ENCODE results near the gene POLR1C. TPM values are rescaled to one million over a fixed set of nuclear protein-coding genes. Genes with fewer than 3 reads are reported as not detected.

The POLR1C gene
- total RNA-seq, 1 donor from 2014 or later, result 28.5 TPM

GRCh38 chr6:43477235-43478007 lies 39.5 kb upstream of the POLR1C start, which contains the start of gene TJAP1:
TSS of gene TJAP1 (plus strand) at chr6:43477570. CDS start at chr6:43499002, 21,432 bp downstream.
- H3K9me3 ChIP-seq, result no peaks in the 10 kb centered on the region
- ATAC-seq, result peak; percentile 100

GRCh38 chr6:43478008-43478372 lies 38.9 kb upstream of the POLR1C start:
- H3K9me3 ChIP-seq, result no peaks in the 10 kb centered on the region
- intact Hi-C loops (cut with DNase I), result no loop called here
- TF ChIP-seq, protein P1, sequence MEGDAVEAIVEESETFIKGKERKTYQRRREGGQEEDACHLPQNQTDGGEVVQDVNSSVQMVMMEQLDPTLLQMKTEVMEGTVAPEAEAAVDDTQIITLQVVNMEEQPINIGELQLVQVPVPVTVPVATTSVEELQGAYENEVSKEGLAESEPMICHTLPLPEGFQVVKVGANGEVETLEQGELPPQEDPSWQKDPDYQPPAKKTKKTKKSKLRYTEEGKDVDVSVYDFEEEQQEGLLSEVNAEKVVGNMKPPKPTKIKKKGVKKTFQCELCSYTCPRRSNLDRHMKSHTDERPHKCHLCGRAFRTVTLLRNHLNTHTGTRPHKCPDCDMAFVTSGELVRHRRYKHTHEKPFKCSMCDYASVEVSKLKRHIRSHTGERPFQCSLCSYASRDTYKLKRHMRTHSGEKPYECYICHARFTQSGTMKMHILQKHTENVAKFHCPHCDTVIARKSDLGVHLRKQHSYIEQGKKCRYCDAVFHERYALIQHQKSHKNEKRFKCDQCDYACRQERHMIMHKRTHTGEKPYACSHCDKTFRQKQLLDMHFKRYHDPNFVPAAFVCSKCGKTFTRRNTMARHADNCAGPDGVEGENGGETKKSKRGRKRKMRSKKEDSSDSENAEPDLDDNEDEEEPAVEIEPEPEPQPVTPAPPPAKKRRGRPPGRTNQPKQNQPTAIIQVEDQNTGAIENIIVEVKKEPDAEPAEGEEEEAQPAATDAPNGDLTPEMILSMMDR (IDR thresholded peaks at IDR 0.05), result no peak
- no peak for DNase-seq
- ATAC-seq, result no peak
- peak overlapping the region; percentile 86 for H3K4me3 ChIP-seq
- peaks cover 11% of the 10 kb centered on the region for H3K4me1 ChIP-seq
- no peaks in the 10 kb centered on the region for H3K36me3 ChIP-seq
- no peaks in the 10 kb centered on the region for H3K27me3 ChIP-seq
- peak overlapping the region; percentile 87 for H3K27ac ChIP-seq

More at GRCh38 chr6:43477235-43478007, 39.5 kb upstream of the POLR1C start, which contains the start of gene TJAP1:
- TF ChIP-seq, protein P1 (IDR thresholded peaks at IDR 0.05), result no peak
- H3K4me3 ChIP-seq, result peak within 1 kb of the TSS; percentile 86
- intact Hi-C loops (cut with DNase I), result no loop called here
- peaks cover 11% of the 10 kb centered on the region for H3K4me1 ChIP-seq
- no peaks in the 10 kb centered on the region for H3K36me3 ChIP-seq
- peak within 1 kb of the TSS; percentile 87 for H3K27ac ChIP-seq
- peak; percentile 96 for DNase-seq
- no peaks in the 10 kb centered on the region for H3K27me3 ChIP-seq

GRCh38 chr6:43481075-43481474 lies 35.8 kb upstream of the POLR1C start:
- no peak overlapping the region for H3K4me3 ChIP-seq
- peaks cover 7% of the 10 kb centered on the region for H3K36me3 ChIP-seq
- no peak for ATAC-seq
- intact Hi-C loops (cut with DNase I), result no loop called here
- no peak for DNase-seq
- H3K4me1 ChIP-seq, result peaks cover 11% of the 10 kb centered on the region
- TF ChIP-seq, protein P1 (IDR thresholded peaks at IDR 0.05), result no peak
- H3K27me3 ChIP-seq, result no peaks in the 10 kb centered on the region
- no peak overlapping the region for H3K27ac ChIP-seq
- no peaks in the 10 kb centered on the region for H3K9me3 ChIP-seq

- no peak for ATAC-seq
These were observed 35.2 kb upstream of the POLR1C start for GRCh38 chr6:43481591-43482236.

DNA sequence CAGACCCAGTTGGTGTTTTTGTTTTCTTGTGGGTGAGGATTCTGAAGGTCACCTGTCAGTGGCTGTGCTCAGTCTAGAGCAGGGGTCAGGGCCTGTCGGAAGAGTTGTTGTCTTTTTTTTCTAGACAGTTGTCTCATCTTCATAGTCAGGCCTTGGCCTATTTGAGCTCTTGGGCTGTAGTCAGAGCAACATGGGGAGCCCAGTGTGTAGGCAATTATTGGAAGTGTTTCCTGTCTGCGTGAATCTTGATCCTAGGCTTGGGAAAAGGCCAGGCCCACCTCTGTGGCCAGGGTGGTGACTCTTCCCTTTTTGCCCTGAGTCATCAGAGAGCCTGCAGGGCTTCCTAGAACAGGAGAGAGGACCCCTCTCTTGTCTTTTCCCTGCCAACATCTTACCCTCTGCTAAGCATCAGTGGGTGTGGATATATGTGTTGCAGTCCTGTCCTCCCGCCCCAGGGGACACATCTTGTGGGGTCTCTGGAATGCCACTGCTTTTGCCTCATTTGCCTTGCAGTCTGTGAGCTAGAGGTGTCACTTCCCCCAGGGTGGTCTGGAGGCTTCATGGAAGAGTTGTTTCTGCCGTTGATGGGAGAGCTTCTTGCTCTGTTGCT lies 28.1 kb upstream of the POLR1C start:
- no peak for ATAC-seq
- H3K27ac ChIP-seq, result no peak overlapping the region

More at GRCh38 chr6:43481591-43482236, 35.2 kb upstream of the POLR1C start:
- H3K4me3 ChIP-seq, result no peak overlapping the region
- H3K36me3 ChIP-seq, result peaks cover 14% of the 10 kb centered on the region
- intact Hi-C loops (cut with DNase I), result no loop called here
- H3K4me1 ChIP-seq, result peaks cover 11% of the 10 kb centered on the region
- DNase-seq, result no peak
- H3K27me3 ChIP-seq, result no peaks in the 10 kb centered on the region
- no peaks in the 10 kb centered on the region for H3K9me3 ChIP-seq
- H3K27ac ChIP-seq, result no peak overlapping the region
- TF ChIP-seq, protein P1 (IDR thresholded peaks at IDR 0.05), result no peak

More for the DNA sequence above, 28.1 kb upstream of the POLR1C start:
- intact Hi-C loops (cut with DNase I), result no loop called here
- no peak for DNase-seq
- H3K36me3 ChIP-seq, result peaks cover 15% of the 10 kb centered on the region
- no peaks in the 10 kb centered on the region for H3K9me3 ChIP-seq
- H3K27me3 ChIP-seq, result no peaks in the 10 kb centered on the region
- peaks cover 15% of the 10 kb centered on the region for H3K4me1 ChIP-seq
- no peak overlapping the region for H3K4me3 ChIP-seq
- TF ChIP-seq, protein P1 (IDR thresholded peaks at IDR 0.05), result no peak

Measured in upper lobe of right lung (tissue), 1 donor.